GM23338 (cell line): ENCODE data around the gene UMODL1. TPM values are rescaled to one million over a fixed set of nuclear protein-coding genes. Genes with fewer than 3 reads are reported as not detected.
A peak's percentile ranks its signal among the peaks of the same experiment; 100 is the strongest.

Source experiments
- ATAC-seq: fragments of 200-7000 bp; cut with Tn5 transposase; 3 replicates; pipeline ENCODE4 v1.9.1; 2020
- DNase-seq: peaks from one replicate; pipeline ENCODE4 v3.0.0-alpha.2; 2015; ENCODE audit warnings: low spot score
- H2AFZ ChIP-seq: fragments of 200-600 bp; sonication (generic); 2 replicates; pipeline ENCODE4 v1.8.0; 2016; ENCODE audit warnings: antibody characterized with exemption, mild to moderate bottlenecking, moderate library complexity
- H3F3A ChIP-seq: fragments of 200-600 bp; sonication (generic); replicated peaks from 2 replicates; pipeline ENCODE4 v1.8.0; 2017; ENCODE audit warnings: antibody characterized with exemption, mixed run types, low read depth
- H3K27ac ChIP-seq: fragments of 200-600 bp; sonication (generic); 2 replicates; pipeline ENCODE4 v1.6.1; 2016; ENCODE audit warnings: low read depth
- H3K27me3 ChIP-seq: fragments of 200-600 bp; sonication (generic); 2 replicates; pipeline ENCODE4 v1.8.0; 2016; ENCODE audit warnings: mild to moderate bottlenecking, mixed run types, moderate library complexity; ENCODE audit not compliant: insufficient read depth
- H3K36me3 ChIP-seq: fragments of 200-600 bp; sonication (generic); 2 replicates; pipeline ENCODE4 v1.8.0; 2016; ENCODE audit warnings: mild to moderate bottlenecking; ENCODE audit not compliant: insufficient read depth
- H3K4me1 ChIP-seq: fragments of 200-600 bp; sonication (generic); 2 replicates; pipeline ENCODE4 v1.8.0; 2016; ENCODE audit warnings: mild to moderate bottlenecking, moderate library complexity; ENCODE audit not compliant: insufficient read depth
- H3K4me2 ChIP-seq: fragments of 200-600 bp; sonication (generic); 2 replicates; pipeline ENCODE4 v1.7.1; 2017; ENCODE audit warnings: mixed run types
- H3K4me3 ChIP-seq: fragments of 200-600 bp; sonication (generic); 2 replicates; pipeline ENCODE4 v1.6.1; 2016; ENCODE audit warnings: mixed run types
- H3K79me2 ChIP-seq: fragments of 200-600 bp; sonication (generic); replicated peaks from 2 replicates; pipeline ENCODE4 v1.8.0; 2017; ENCODE audit warnings: mild to moderate bottlenecking; ENCODE audit not compliant: insufficient read depth
- H3K9me2 ChIP-seq: fragments of 200-600 bp; sonication (generic); 2 replicates; pipeline ENCODE4 v1.8.0; 2017; ENCODE audit not compliant: insufficient read depth
- H4K20me1 ChIP-seq: fragments of 200-600 bp; sonication (generic); replicated peaks from 2 replicates; pipeline ENCODE4 v1.8.0; 2017; ENCODE audit warnings: mild to moderate bottlenecking; ENCODE audit not compliant: insufficient read depth
- H3K27ac Mint-ChIP-seq: 2 replicates; pipeline ENCODE4 v1.8.0; 2020; ENCODE audit warnings: inconsistent platforms, mild to moderate bottlenecking, moderate library complexity, mixed read lengths
- H3K27me3 Mint-ChIP-seq: 3 replicates; pipeline ENCODE4 v1.8.0; 2022; ENCODE audit warnings: low read depth, mild to moderate bottlenecking, moderate library complexity, mixed read lengths, inconsistent platforms; ENCODE audit not compliant: insufficient read depth, poor library complexity
- H3K36me3 Mint-ChIP-seq: 3 replicates; pipeline ENCODE4 v1.8.0; 2021; ENCODE audit warnings: low read depth, mild to moderate bottlenecking, inconsistent platforms, moderate library complexity, mixed read lengths
- H3K4me1 Mint-ChIP-seq: 3 replicates; pipeline ENCODE4 v1.8.0; 2020; ENCODE audit warnings: mild to moderate bottlenecking, inconsistent platforms, mixed read lengths
- H3K4me3 Mint-ChIP-seq: 3 replicates; pipeline ENCODE4 v1.8.0; 2021; ENCODE audit warnings: moderate library complexity, mild to moderate bottlenecking, inconsistent platforms, mixed read lengths
- H3K9me3 Mint-ChIP-seq: 3 replicates; pipeline ENCODE4 v1.8.0; 2020; ENCODE audit warnings: moderate library complexity, mild to moderate bottlenecking, inconsistent platforms, mixed read lengths
- CREB1 ChIP-seq: fragments of 250-450 bp; sonication (Bioruptor Pico); IDR thresholded peaks from 2 replicates; pipeline ENCODE4 v1.5.0; 2020; ENCODE audit warnings: low read depth, mild to moderate bottlenecking, moderate library complexity
- CTCF ChIP-seq, 2 experiments: fragments of 200-600 bp in 1 of 2; sonication (generic) in 1 of 2; conservative IDR thresholded peaks; 2 replicates each; pipeline versions ENCODE4 v1.5.1 to v1.6.1; 2016 to 2017; ENCODE audit warnings: antibody characterized with exemption in 2 of 2, low read depth in 2 of 2, mild to moderate bottlenecking in 2 of 2, moderate library complexity in 1 of 2
- ETS1 ChIP-seq: IDR thresholded peaks from 2 replicates; pipeline ENCODE4 v1.6.1; 2016; ENCODE audit warnings: antibody characterized with exemption
- EZH2 ChIP-seq: fragments of 200-600 bp; sonication (generic); IDR thresholded peaks from one replicate; pipeline ENCODE4 v1.8.0; 2017; ENCODE audit warnings: antibody characterized with exemption, mild to moderate bottlenecking, low read depth; ENCODE audit not compliant: unreplicated experiment
- EZH2phosphoT487 ChIP-seq: fragments of 200-600 bp; sonication (generic); IDR thresholded peaks from one replicate; pipeline ENCODE4 v1.8.1; 2018; ENCODE audit warnings: antibody characterized with exemption; ENCODE audit not compliant: unreplicated experiment
- JUNB ChIP-seq: IDR thresholded peaks from one replicate; pipeline ENCODE4 v1.6.1; 2016; ENCODE audit warnings: antibody characterized with exemption; ENCODE audit not compliant: unreplicated experiment
- NANOG ChIP-seq: IDR thresholded peaks from 2 replicates; pipeline ENCODE4 v1.6.1; 2016; ENCODE audit warnings: antibody characterized with exemption, borderline replicate concordance
- POLR2AphosphoS5 ChIP-seq: IDR thresholded peaks from 2 replicates; pipeline ENCODE4 v1.6.1; 2016; ENCODE audit warnings: antibody characterized with exemption, low read depth
- REST ChIP-seq: IDR thresholded peaks from one replicate; pipeline ENCODE4 v1.6.1; 2018; ENCODE audit warnings: antibody characterized with exemption; ENCODE audit not compliant: unreplicated experiment
- STAT1 ChIP-seq: IDR thresholded peaks from one replicate; pipeline ENCODE4 v1.6.1; 2016; ENCODE audit warnings: antibody characterized with exemption; ENCODE audit not compliant: unreplicated experiment
- ZNF114 ChIP-seq: fragments of 250-450 bp; sonication (Bioruptor Pico); IDR thresholded peaks from 2 replicates; pipeline ENCODE4 v1.5.0; 2020; ENCODE audit warnings: mild to moderate bottlenecking, moderate library complexity
- ZNF331 ChIP-seq: fragments of 250-450 bp; sonication (Bioruptor Pico); IDR thresholded peaks from 2 replicates; pipeline ENCODE4 v1.5.0; 2020; ENCODE audit warnings: low read depth, mild to moderate bottlenecking, moderate library complexity
- ZNF462 ChIP-seq: fragments of 250-450 bp; sonication (Bioruptor Pico); IDR thresholded peaks from 2 replicates; pipeline ENCODE4 v1.5.0; 2020; ENCODE audit warnings: mild to moderate bottlenecking, moderate library complexity
- polyA plus RNA-seq: library from polyadenylated mRNA; unstranded; fragments of >200 nt; fragmentation: Nextera tagmentation; extraction: Ambion mirVana; gene quantifications from 2 replicates; pipeline ENCODE4 v1.2.1, GENCODE V29; 2016
- total RNA-seq: library from RNA; depleted of rRNA; stranded (reverse); fragments of >200 nt; shearing (Covaris generic); gene quantifications from 2 replicates; pipeline ENCODE4 v1.2.3, GENCODE V29; 2014

Gene UMODL1
- total and polyA plus RNA-seq, 2 experiments from 2014 or later, result not detected

DNA sequence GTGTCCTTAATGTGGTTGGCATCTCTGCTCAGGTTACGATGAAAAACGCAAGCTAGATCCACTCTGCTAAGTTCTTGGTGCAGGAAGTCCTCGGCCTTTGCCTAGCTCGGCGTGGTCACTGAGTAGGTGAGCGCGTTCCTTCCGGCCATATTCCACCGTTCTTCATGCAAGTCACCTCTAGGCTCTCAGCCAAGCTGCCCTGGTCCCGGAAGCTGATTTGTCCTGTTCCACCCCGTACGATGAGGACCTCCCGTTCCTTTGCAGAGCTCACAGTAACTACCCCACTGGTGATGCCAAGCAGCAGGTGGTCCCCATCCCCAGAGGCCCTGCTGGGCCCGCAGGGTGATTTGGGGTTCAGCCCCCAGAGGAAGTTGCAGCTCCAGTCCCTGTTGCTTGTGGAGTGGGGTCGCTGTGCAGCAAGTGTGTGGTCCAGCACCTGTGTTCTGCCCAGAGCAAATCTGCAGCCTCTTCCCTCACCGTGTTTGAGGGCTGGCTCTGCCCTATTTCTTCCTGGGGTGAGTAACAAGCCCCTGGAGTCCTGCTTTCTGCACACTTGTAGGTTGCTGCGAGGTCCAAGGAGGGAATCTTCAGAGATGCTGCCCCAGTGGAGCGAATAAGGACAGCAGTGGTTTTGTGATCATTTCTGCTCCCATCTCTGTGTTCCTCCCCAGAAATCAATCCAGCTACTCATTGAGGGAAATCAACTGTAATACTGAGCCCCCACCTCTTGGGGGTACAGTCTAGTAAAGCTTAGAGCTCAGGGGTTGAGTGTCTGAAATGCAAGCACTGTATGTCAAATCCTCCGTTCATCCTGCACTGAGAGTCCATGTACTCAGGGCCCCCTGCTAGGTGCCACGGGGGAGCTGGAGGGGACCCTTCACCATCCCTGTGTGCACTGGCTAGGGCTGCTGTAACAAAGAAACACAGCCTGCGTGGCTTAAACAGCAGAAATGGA is 2.3 kb downstream of the UMODL1 start:
- Mint-ChIP-seq H3K27me3 (peaks cover 12% of the 10 kb centered on the region), H3K36me3 (no peaks in the 10 kb centered on the region), H3K4me1 (no peaks in the 10 kb centered on the region), H3K27ac (no peak overlapping the region), H3K4me3 (no peak overlapping the region), H3K9me3 (no peaks in the 10 kb centered on the region)
- no peaks in the 10 kb centered on the region for H3K9me2 ChIP-seq
- no peak overlapping the region for H3K27ac ChIP-seq
- no peak overlapping the region for H3K4me2 ChIP-seq
- no peak overlapping the region for H3K4me3 ChIP-seq
- H2AFZ ChIP-seq, result no peak overlapping the region
- ATAC-seq, result peak; percentile 21; the same call in 1 of the 3 replicates
- H3F3A ChIP-seq, result no peaks in the 10 kb centered on the region
- no peak for DNase-seq
- no peaks in the 10 kb centered on the region for H3K4me1 ChIP-seq
- no peaks in the 10 kb centered on the region for H3K79me2 ChIP-seq
- no peaks in the 10 kb centered on the region for H3K27me3 ChIP-seq
- TF ChIP-seq CTCF (conservative IDR thresholded peaks at IDR 0.05; ENCODE audit: low read depth in 2 of 2) (no peak), NANOG (no peak), EZH2phosphoT487 (no peak), REST (no peak), JUNB (no peak), STAT1 (no peak), EZH2 (no peak), POLR2AphosphoS5 (no peak), ETS1 (no peak), CREB1 (CRISPR knock-in tag) (no peak), ZNF462 (CRISPR knock-in tag) (no peak), ZNF114 (CRISPR knock-in tag) (no peak), ZNF331 (CRISPR knock-in tag) (no peak)
- H4K20me1 ChIP-seq, result no peaks in the 10 kb centered on the region
- H3K36me3 ChIP-seq, result no peaks in the 10 kb centered on the region
